Transverse colon (tissue), 4 donors: ENCODE data around the gene TMEM222. TPM values are rescaled to one million over a fixed set of nuclear protein-coding genes. Genes with fewer than 3 reads are reported as not detected.

Experiments used
- DNase-seq: peaks from one replicate; pipeline ENCODE4 v3.0.0-alpha.2; 2019
- H3K27ac ChIP-seq, 4 donors: fragments of 200-600 bp; sonication (generic); 2 replicates each; pipeline ENCODE4 v1.5.1; 2016 to 2018; ENCODE audit warnings: inconsistent platforms in 4 of 4
- H3K27me3 ChIP-seq: fragments of 200-600 bp; sonication (generic); 2 replicates; pipeline ENCODE4 v1.5.1; 2017; ENCODE audit warnings: inconsistent platforms
- H3K36me3 ChIP-seq, 4 donors: fragments of 200-600 bp; sonication (generic); 2 replicates each; pipeline ENCODE4 v1.5.1; 2017 to 2019; ENCODE audit warnings: inconsistent platforms in 4 of 4
- H3K4me1 ChIP-seq, 4 donors: fragments of 200-600 bp; sonication (generic); 2 replicates each; pipeline ENCODE4 v1.5.1; 2017 to 2020; ENCODE audit warnings: inconsistent platforms in 4 of 4
- H3K4me3 ChIP-seq, 4 donors: fragments of 200-600 bp; sonication (generic); 1 replicate in 1 of 4; 2 replicates in 3 of 4; pipeline versions ENCODE4 v1.5.1 to v1.6.1; 2017 to 2019; ENCODE audit warnings: inconsistent platforms in 4 of 4
- H3K9me3 ChIP-seq, 2 donors: fragments of 200-600 bp; sonication (generic); 2 replicates each; pipeline ENCODE4 v1.5.1; 2017 to 2019; ENCODE audit warnings: inconsistent platforms in 2 of 2
- EP300 ChIP-seq: sonication (generic); formaldehyde crosslinking; IDR thresholded peaks from one replicate; pipeline ENCODE4 v1.6.1; 2017; ENCODE audit warnings: antibody characterized with exemption, low read depth
- POLR2A ChIP-seq: fragments of 450-650 bp; IDR thresholded peaks from one replicate; pipeline ENCODE4 v1.6.1; 2016; ENCODE audit warnings: antibody characterized with exemption, mild to moderate bottlenecking, moderate library complexity
- POLR2AphosphoS5 ChIP-seq, 3 donors: sonication (generic); formaldehyde crosslinking; IDR thresholded peaks; one replicate each; pipeline ENCODE4 v1.6.1; 2016; ENCODE audit warnings: antibody characterized with exemption in 3 of 3
- WGBS, 2 donors: methylation state at CpG; one replicate each; pipeline ENCODE4 v1.1.5; 2018; ENCODE audit warnings: low coverage in 1 of 2; 5-methylcytosine and 5-hydroxymethylcytosine counted together
- in situ Hi-C, 4 donors: fragments of 200-750 bp; cut with MboI; loops; one replicate each; pipeline versions ENCODE4 v1.15.0 to v1.15.1; 2017; ENCODE audit warnings: low sequenced_read_pairs in 3 of 4, low pct_ligation_motif_present in 1 of 4, low pct_unique_long_range_greater_than_20kb in 1 of 4
- intact Hi-C: fragments of 100-400 bp; cut with DNase I; formaldehyde crosslinking; loops from one replicate; pipeline ENCODE4 v1.15.1; 2023; ENCODE audit warnings: low total_unique reads
- total RNA-seq, 4 donors: library from RNA; depleted of rRNA; stranded (reverse); fragments of >200 nt; gene quantifications; one replicate each; pipeline ENCODE4 v1.1.0, GENCODE V29; 2016
- TF ChIP-seq, protein P1 (sequence below), 5 experiments: fragments of 200-600 bp in 3 of 5; fragments of 450-650 bp in 2 of 5; sonication (generic) in 3 of 5; IDR thresholded peaks; 1 replicate in 2 of 5; 2 replicates in 3 of 5; pipeline ENCODE4 v1.5.1; 2016 to 2017; ENCODE audit warnings: antibody characterized with exemption in 5 of 5, inconsistent platforms in 3 of 5, mild to moderate bottlenecking in 2 of 5, moderate library complexity in 1 of 5

TMEM222 gene
- total RNA-seq, 4 donors from 2014 or later: 14.6 to 41.0 (median 22.3) TPM

DNA sequence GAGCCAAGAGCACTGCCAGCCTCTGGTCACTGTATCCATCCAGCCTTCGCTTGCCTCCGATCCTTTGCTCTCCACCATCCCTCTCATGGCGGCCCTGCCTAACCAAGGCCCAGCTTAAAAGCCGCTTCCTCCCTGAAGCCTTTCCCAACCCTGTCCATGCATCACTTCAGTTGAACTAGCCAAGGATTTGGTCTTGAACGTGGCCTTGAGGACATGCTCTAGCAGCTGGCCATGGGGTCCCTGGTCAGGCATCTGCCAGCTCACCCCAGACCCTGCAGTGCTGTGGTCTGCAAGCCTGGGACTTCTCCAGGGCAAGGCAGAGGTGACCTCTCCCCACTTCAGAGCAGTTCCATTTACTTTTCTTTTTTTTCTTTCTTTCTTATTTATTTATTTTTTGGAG, 14.8 kb downstream of the TMEM222 start:
- Histone ChIP-seq H3K27me3 (no peaks in the 10 kb centered on the region), H3K4me3 (no peak overlapping the region), H3K27ac (no peak overlapping the region), H3K9me3 (no peaks in the 10 kb centered on the region), H3K36me3 (peaks cover 0 to 4% (median 2%) of the 10 kb centered on the region in 4 donors), H3K4me1 (peaks cover 0 to 10% (median 3%) of the 10 kb centered on the region in 4 donors)
- TF ChIP-seq POLR2A (no peak), EP300 (no peak), POLR2AphosphoS5 (IDR thresholded peaks at IDR 0.05) (no peak)
- TF ChIP-seq, protein P1, sequence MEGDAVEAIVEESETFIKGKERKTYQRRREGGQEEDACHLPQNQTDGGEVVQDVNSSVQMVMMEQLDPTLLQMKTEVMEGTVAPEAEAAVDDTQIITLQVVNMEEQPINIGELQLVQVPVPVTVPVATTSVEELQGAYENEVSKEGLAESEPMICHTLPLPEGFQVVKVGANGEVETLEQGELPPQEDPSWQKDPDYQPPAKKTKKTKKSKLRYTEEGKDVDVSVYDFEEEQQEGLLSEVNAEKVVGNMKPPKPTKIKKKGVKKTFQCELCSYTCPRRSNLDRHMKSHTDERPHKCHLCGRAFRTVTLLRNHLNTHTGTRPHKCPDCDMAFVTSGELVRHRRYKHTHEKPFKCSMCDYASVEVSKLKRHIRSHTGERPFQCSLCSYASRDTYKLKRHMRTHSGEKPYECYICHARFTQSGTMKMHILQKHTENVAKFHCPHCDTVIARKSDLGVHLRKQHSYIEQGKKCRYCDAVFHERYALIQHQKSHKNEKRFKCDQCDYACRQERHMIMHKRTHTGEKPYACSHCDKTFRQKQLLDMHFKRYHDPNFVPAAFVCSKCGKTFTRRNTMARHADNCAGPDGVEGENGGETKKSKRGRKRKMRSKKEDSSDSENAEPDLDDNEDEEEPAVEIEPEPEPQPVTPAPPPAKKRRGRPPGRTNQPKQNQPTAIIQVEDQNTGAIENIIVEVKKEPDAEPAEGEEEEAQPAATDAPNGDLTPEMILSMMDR (IDR thresholded peaks at IDR 0.05): no peak
- in situ Hi-C loops (no loop called here), intact Hi-C loops (no loop called here)
- WGBS, 2 donors: 90% methylated on average over 5 of the region's 5 CpGs; no CpG with 5 or more reads in 1 of the 2 donors
- no peak for DNase-seq

GRCh38 chr1:27338751-27339150, 16.8 kb downstream of the TMEM222 start:
- in situ Hi-C loops (no loop called here), intact Hi-C loops (no loop called here)
- Histone ChIP-seq H3K4me1 (peaks cover 0 to 15% (median 9%) of the 10 kb centered on the region in 4 donors), H3K4me3 (no peak overlapping the region), H3K36me3 (peaks cover 0 to 4% (median 2%) of the 10 kb centered on the region in 4 donors), H3K27me3 (no peaks in the 10 kb centered on the region), H3K27ac (no peak overlapping the region), H3K9me3 (no peaks in the 10 kb centered on the region)
- TF ChIP-seq EP300: no peak
- TF ChIP-seq, protein P1 (IDR thresholded peaks at IDR 0.05): no peak
- 90 to 100% methylated on average over 1 to 6 of the region's 6 CpGs for WGBS, 2 donors
- DNase-seq: no peak

DNA sequence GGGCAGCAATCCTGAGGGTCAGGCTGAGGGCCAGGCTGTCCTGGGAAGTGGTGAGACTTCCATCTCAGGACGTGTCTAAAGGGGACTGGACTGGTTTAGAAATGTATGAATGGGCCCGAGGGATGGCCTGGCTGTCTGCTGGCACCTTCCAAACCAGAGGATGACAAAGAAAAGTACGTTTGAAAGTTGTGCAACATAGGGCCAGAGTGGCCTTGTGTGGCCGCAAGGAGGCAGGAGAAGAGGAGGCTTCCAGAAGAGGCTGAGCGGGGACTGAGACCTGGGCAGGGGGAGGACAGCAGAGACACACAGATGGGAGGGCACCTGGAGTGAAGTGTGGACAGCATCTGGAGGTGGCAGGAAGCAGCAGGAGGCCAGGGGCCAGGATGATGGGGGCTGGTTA, 17.2 kb downstream of the TMEM222 start:
- Histone ChIP-seq H3K9me3 (no peaks in the 10 kb centered on the region), H3K4me3 (no peak overlapping the region), H3K4me1 (peaks cover 0 to 15% (median 9%) of the 10 kb centered on the region in 4 donors), H3K36me3 (peaks cover 0 to 4% (median under 1%) of the 10 kb centered on the region in 4 donors), H3K27me3 (no peaks in the 10 kb centered on the region), H3K27ac (no peak overlapping the region)
- in situ Hi-C loops: no loop called here
- no peak for DNase-seq
- intact Hi-C loops: no loop called here
- 73 to 78% methylated on average over 3 to 5 of the region's 5 CpGs for WGBS, 2 donors
- TF ChIP-seq POLR2AphosphoS5 (IDR thresholded peaks at IDR 0.05) (no peak), EP300 (no peak), POLR2A (no peak)
- TF ChIP-seq, protein P1 (IDR thresholded peaks at IDR 0.05): no peak

GRCh38 chr1:27341525-27342252, 19.7 kb downstream of the TMEM222 start, which contains the start of gene SYTL1:
Gene SYTL1 (plus strand): TSS chr1:27342022. CDS start chr1:27345335, 3,313 bp downstream.
- DNase-seq: peak; percentile 75
- H3K4me3 ChIP-seq: peak within 1 kb of the TSS; percentile 22 to 37 (median 28)
- 19% methylated on average over 19 of the region's 22 CpGs; no CpG with 5 or more reads in 1 of the 2 donors for WGBS, 2 donors
- H3K36me3 ChIP-seq: no peaks in the 10 kb centered on the region
- TF ChIP-seq, protein P1 (IDR thresholded peaks at IDR 0.05): no peak
- TF ChIP-seq EP300 (no peak), POLR2AphosphoS5 (IDR thresholded peaks at IDR 0.05) (no peak), POLR2A (peak; percentile 12)
- in situ Hi-C loops: no loop called here
- H3K27me3 ChIP-seq: no peaks in the 10 kb centered on the region
- peak within 1 kb of the TSS; percentile 65 to 70 (median 67) for H3K27ac ChIP-seq
- intact Hi-C loops: no loop called here
- H3K9me3 ChIP-seq: no peaks in the 10 kb centered on the region
- H3K4me1 ChIP-seq: peaks cover 0 to 15% (median 9%) of the 10 kb centered on the region in 4 donors
